ENCODE results near the gene MYRIP. TPM values are rescaled to one million over a fixed set of nuclear protein-coding genes. Genes with fewer than 3 reads are reported as not detected.
"Not testable (repeated sequence)": the region's sequence is repeated elsewhere in the genome, so short reads cannot be mapped to it uniquely, and the experiment has no call there.

The MYRIP gene
- polyA plus RNA-seq, 1 experiment: 0.06 TPM

DNA sequence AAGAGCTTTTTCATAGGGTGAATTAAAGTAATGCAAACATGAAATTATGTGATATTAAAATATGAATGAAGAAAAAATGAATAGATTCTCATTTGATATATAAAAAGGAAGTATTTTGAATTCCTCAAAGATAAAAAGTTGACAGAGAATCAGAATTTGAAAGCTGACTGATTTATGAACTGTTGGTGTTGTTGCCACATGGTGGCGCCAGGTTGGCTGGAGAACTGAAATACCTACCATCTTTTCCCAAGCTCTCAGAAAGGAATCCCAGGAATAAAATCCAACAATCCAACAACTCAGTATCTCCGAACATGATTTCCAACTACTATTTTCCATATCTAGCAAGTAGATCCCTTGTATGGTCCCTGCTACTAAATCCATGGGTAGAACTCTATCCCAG, 3.1 kb downstream of the MYRIP start:
- POLR2A ChIA-PET: no interaction called here
- Histone ChIP-seq H3K27me3 (ENCODE audit: control insufficient read depth, insufficient read depth, low read length) (peaks cover 25% of the 10 kb centered on the region), H3K4me3 (ENCODE audit: low read depth, low read length) (no peak overlapping the region), H3K36me3 (ENCODE audit: control insufficient read depth, insufficient read depth, low read length) (no peaks in the 10 kb centered on the region)
- CTCF ChIA-PET: interaction anchor here (0.6 to 2.4 kb wide), 5 partner anchors 9 to 367 kb away, joined by 3 to 19 read pairs (median 3); no protein-coding TSS in a partner anchor
- no peak for DNase-seq (ENCODE audit: low read depth)
- TF ChIP-seq, protein P1, sequence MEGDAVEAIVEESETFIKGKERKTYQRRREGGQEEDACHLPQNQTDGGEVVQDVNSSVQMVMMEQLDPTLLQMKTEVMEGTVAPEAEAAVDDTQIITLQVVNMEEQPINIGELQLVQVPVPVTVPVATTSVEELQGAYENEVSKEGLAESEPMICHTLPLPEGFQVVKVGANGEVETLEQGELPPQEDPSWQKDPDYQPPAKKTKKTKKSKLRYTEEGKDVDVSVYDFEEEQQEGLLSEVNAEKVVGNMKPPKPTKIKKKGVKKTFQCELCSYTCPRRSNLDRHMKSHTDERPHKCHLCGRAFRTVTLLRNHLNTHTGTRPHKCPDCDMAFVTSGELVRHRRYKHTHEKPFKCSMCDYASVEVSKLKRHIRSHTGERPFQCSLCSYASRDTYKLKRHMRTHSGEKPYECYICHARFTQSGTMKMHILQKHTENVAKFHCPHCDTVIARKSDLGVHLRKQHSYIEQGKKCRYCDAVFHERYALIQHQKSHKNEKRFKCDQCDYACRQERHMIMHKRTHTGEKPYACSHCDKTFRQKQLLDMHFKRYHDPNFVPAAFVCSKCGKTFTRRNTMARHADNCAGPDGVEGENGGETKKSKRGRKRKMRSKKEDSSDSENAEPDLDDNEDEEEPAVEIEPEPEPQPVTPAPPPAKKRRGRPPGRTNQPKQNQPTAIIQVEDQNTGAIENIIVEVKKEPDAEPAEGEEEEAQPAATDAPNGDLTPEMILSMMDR (IDR thresholded peaks at IDR 0.05; ENCODE audit: insufficient read depth, low read depth, low read length): no peak

DNA sequence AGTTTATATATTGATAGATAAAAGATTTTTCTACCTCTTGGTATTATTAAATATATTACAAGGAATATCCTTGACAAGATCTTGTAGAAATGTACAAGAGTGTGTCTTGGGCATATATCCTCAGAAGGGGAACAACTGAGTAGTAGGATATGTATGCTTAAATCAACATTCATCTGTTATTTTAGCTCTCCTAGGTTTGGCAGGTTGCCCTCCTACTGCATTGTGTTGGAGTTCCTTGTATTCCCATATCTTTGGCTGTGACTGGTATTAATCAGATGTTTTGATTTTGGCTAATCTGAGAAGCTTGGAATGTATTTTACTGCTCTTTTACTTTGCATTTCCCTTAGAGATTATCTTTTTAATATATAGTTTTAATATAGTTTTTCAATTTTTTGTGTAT, 4.6 kb downstream of the MYRIP start:
- TF ChIP-seq, protein P1 (IDR thresholded peaks at IDR 0.05; ENCODE audit: insufficient read depth, low read depth, low read length): no peak
- POLR2A ChIA-PET: interaction anchor here (0.5 kb wide), 1 partner anchor 352 kb away, joined by 3 read pairs; no protein-coding TSS in a partner anchor
- CTCF ChIA-PET: interaction anchor here (0.6 kb wide), 1 partner anchor 1635 kb away, joined by 3 read pairs; no protein-coding TSS in a partner anchor
- no peak overlapping the region for H3K4me3 ChIP-seq (ENCODE audit: low read depth, low read length)
- peaks cover 19% of the 10 kb centered on the region for H3K27me3 ChIP-seq (ENCODE audit: control insufficient read depth, insufficient read depth, low read length)
- H3K36me3 ChIP-seq (ENCODE audit: control insufficient read depth, insufficient read depth, low read length): no peaks in the 10 kb centered on the region
- DNase-seq (ENCODE audit: low read depth): no peak

DNA sequence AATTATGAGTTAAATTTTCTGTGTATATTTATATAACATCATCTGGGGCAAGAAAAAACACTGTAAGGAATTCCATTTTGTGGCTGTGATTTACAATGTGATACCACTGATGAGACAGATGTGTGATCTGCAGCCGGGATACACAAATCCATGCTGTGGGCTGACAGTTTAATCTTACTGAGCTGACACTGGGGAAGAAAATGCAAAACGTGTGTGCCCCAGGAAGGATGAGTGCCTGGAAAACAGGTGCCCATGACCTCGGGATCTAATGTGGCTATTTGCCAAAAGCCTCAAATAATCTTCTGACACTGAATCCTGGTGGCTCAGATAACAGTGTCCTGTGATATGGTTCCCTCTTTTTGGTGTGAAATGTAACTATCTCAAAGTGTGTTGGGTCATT, 10.5 kb downstream of the MYRIP start:
- DNase-seq (ENCODE audit: low read depth): no peak
- ChIA-PET POLR2A (no interaction called here), CTCF (no interaction called here)
- Histone ChIP-seq H3K36me3 (ENCODE audit: control insufficient read depth, insufficient read depth, low read length) (no peaks in the 10 kb centered on the region), H3K27me3 (ENCODE audit: control insufficient read depth, insufficient read depth, low read length) (no peaks in the 10 kb centered on the region; the same call in 1 of the 2 replicates), H3K4me3 (ENCODE audit: low read depth, low read length) (no peak overlapping the region)
- TF ChIP-seq, protein P1 (IDR thresholded peaks at IDR 0.05; ENCODE audit: insufficient read depth, low read depth, low read length): no peak

DNA sequence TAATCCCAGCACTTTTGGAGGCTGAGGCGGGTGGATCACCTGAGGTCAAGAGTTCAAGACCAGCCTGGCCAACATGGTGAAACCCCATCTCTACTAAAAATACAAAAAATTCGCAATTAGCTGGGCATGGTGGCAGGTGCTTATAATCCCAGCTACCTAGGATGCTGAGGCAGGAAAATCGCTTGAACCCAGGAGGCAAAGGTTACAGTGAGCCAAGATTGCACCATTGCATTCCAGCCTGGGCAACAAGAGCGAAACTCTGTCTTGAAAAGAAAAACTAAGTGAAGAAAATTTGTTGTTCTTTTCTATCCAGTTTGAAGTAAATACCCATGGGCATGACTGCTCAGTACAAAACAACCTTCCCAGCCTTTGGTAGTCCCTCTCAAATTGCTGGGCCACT, 24.4 kb downstream of the MYRIP start:
- DNase-seq (ENCODE audit: low read depth); CTCF ChIA-PET; H3K4me3 ChIP-seq (ENCODE audit: low read depth, low read length); H3K36me3 ChIP-seq (ENCODE audit: control insufficient read depth, insufficient read depth, low read length); H3K27me3 ChIP-seq (ENCODE audit: control insufficient read depth, insufficient read depth, low read length); POLR2A ChIA-PET: not testable (repeated sequence)

DNA sequence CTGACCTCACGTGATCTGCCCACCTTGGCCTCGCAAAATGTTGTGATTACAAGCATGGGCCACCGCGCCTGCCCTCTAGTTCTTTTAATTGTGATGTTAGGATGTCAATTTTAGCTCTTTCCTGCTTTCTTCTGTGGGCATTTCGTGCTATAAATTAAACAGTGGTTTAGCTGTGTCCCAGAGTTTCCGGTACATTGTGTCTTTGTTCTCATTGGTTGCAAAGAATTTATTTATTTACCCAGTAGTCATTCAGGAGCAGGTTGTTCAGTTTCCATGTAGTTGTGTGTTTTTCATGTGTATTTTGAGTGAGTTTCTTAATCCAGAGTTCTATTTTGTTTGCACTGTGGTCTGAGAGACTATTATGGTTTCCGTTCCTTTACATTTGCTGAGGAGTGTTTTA, 30.1 kb downstream of the MYRIP start:
- Histone ChIP-seq H3K4me3 (ENCODE audit: low read depth, low read length) (no peak overlapping the region), H3K36me3 (ENCODE audit: control insufficient read depth, insufficient read depth, low read length) (no peaks in the 10 kb centered on the region), H3K27me3 (ENCODE audit: control insufficient read depth, insufficient read depth, low read length) (no peaks in the 10 kb centered on the region)
- DNase-seq (ENCODE audit: low read depth): no peak
- POLR2A ChIA-PET: no interaction called here
- CTCF ChIA-PET: interaction anchor here (1.1 kb wide), 1 partner anchor 339 kb away, joined by 3 read pairs; no protein-coding TSS in a partner anchor
- TF ChIP-seq, protein P1 (IDR thresholded peaks at IDR 0.05; ENCODE audit: insufficient read depth, low read depth, low read length): no peak

DNA sequence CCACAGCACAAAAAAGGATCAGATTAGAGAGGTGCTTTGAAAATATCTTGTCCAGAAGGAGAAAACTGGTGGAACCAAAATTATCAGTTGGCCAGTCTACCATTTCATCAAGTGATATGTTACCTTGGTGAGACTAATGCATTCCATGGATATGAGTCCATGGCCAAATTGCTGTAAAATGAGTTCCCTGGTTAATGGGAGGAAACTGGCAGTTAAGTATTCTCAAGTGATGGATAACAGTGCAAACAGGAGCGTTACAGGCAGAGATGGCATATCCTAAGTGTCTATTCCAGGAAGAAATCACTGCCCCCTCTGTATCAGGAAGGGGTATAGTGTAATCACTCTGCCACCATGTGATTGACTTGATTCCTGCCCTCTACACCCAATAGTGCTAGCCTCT, 34.0 kb downstream of the MYRIP start:
- no peak for DNase-seq (ENCODE audit: low read depth)
- TF ChIP-seq, protein P1 (IDR thresholded peaks at IDR 0.05; ENCODE audit: insufficient read depth, low read depth, low read length): no peak
- H3K36me3 ChIP-seq (ENCODE audit: control insufficient read depth, insufficient read depth, low read length): no peaks in the 10 kb centered on the region
- no peaks in the 10 kb centered on the region for H3K27me3 ChIP-seq (ENCODE audit: control insufficient read depth, insufficient read depth, low read length)
- ChIA-PET CTCF (interaction anchor here (1.0 kb wide), 1 partner anchor 17 kb away, joined by 3 read pairs; no protein-coding TSS in a partner anchor), POLR2A (no interaction called here)
- no peak overlapping the region for H3K4me3 ChIP-seq (ENCODE audit: low read depth, low read length)

Measured in BJ (cell line).